ENCODE data around the gene NIPSNAP3A. TPM values are rescaled to one million over a fixed set of nuclear protein-coding genes. Genes with fewer than 3 reads are reported as not detected.
"Not testable (repeated sequence)": the region's sequence is repeated elsewhere in the genome, so short reads cannot be mapped to it uniquely, and the experiment has no call there.

NIPSNAP3A gene
- total RNA-seq, 1 experiment from 2014 or later: 13.6 TPM

GRCh38 chr9:104765138-104765537 is 17.7 kb downstream of the NIPSNAP3A start:
- H3K4me3 ChIP-seq (ENCODE audit: low read depth, low read length, poor library complexity, severe bottlenecking): no peak overlapping the region
- H3K36me3 ChIP-seq (ENCODE audit: insufficient read depth, low read length, poor library complexity, severe bottlenecking): no peaks in the 10 kb centered on the region
- no peaks in the 10 kb centered on the region for H3K27me3 ChIP-seq (replicated peaks; ENCODE audit: insufficient read depth, low read depth, low read length, poor library complexity)
- no TSS peak for BruUV-seq (replicated peaks)
- H3K9me3 ChIP-seq (ENCODE audit: low read depth, low read length, poor library complexity, severe bottlenecking): no peaks in the 10 kb centered on the region
- ChIA-PET CTCF (no interaction called here), POLR2A (ENCODE audit: low non-redundant PET) (no interaction called here)
- no peak for TF ChIP-seq CTCF (conservative IDR thresholded peaks at IDR 0.05; ENCODE audit: low read depth, low read length)
- no peak for DNase-seq (ENCODE audit: low spot score)
- no peaks in the 10 kb centered on the region for H3K4me1 ChIP-seq (ENCODE audit: insufficient read depth, low read length, poor library complexity, severe bottlenecking)
- H3K27ac ChIP-seq (ENCODE audit: low read depth, low read length, poor library complexity, severe bottlenecking): no peak overlapping the region
- intact Hi-C loops (cut with micrococcal nuclease; ENCODE audit: unreplicated experiment): no loop called here

GRCh38 chr9:104766025-104766424 is 18.5 kb downstream of the NIPSNAP3A start:
- BruUV-seq (replicated peaks): no TSS peak
- no peak for DNase-seq (ENCODE audit: low spot score)
- no peaks in the 10 kb centered on the region for H3K36me3 ChIP-seq (ENCODE audit: insufficient read depth, low read length, poor library complexity, severe bottlenecking)
- no peaks in the 10 kb centered on the region for H3K4me1 ChIP-seq (ENCODE audit: insufficient read depth, low read length, poor library complexity, severe bottlenecking)
- no peaks in the 10 kb centered on the region for H3K27me3 ChIP-seq (replicated peaks; ENCODE audit: insufficient read depth, low read depth, low read length, poor library complexity)
- ChIA-PET POLR2A (ENCODE audit: low non-redundant PET) (no interaction called here), CTCF (no interaction called here)
- H3K9me3 ChIP-seq (ENCODE audit: low read depth, low read length, poor library complexity, severe bottlenecking): no peaks in the 10 kb centered on the region
- no peak for TF ChIP-seq EZH2 (IDR thresholded peaks at IDR 0.05; ENCODE audit: borderline replicate concordance, low read depth, low read length, poor library complexity, severe bottlenecking)
- TF ChIP-seq CTCF (conservative IDR thresholded peaks at IDR 0.05; ENCODE audit: low read depth, low read length): no peak
- no peak overlapping the region for H3K4me3 ChIP-seq (ENCODE audit: low read depth, low read length, poor library complexity, severe bottlenecking)
- H3K27ac ChIP-seq (ENCODE audit: low read depth, low read length, poor library complexity, severe bottlenecking): no peak overlapping the region
- intact Hi-C loops (cut with micrococcal nuclease; ENCODE audit: unreplicated experiment): no loop called here

- CTCF ChIA-PET: no interaction called here
- no peak for DNase-seq (ENCODE audit: low spot score)
- intact Hi-C loops (cut with micrococcal nuclease; ENCODE audit: unreplicated experiment): no loop called here
- H3K27me3 ChIP-seq (replicated peaks; ENCODE audit: insufficient read depth, low read depth, low read length, poor library complexity): no peaks in the 10 kb centered on the region
- H3K9me3 ChIP-seq (ENCODE audit: low read depth, low read length, poor library complexity, severe bottlenecking): no peaks in the 10 kb centered on the region
- TF ChIP-seq EZH2 (IDR thresholded peaks at IDR 0.05; ENCODE audit: borderline replicate concordance, low read depth, low read length, poor library complexity, severe bottlenecking): no peak
- TF ChIP-seq CTCF (conservative IDR thresholded peaks at IDR 0.05; ENCODE audit: low read depth, low read length): no peak
- H3K36me3 ChIP-seq (ENCODE audit: insufficient read depth, low read length, poor library complexity, severe bottlenecking): no peaks in the 10 kb centered on the region
- H3K27ac ChIP-seq (ENCODE audit: low read depth, low read length, poor library complexity, severe bottlenecking): no peak overlapping the region
- POLR2A ChIA-PET (ENCODE audit: low non-redundant PET): no interaction called here
- no peaks in the 10 kb centered on the region for H3K4me1 ChIP-seq (ENCODE audit: insufficient read depth, low read length, poor library complexity, severe bottlenecking)
- no TSS peak for BruUV-seq (replicated peaks)
- H3K4me3 ChIP-seq (ENCODE audit: low read depth, low read length, poor library complexity, severe bottlenecking): no peak overlapping the region
These were observed 20.0 kb downstream of the NIPSNAP3A start for GRCh38 chr9:104767507-104767906.

- H3K4me1 ChIP-seq (ENCODE audit: insufficient read depth, low read length, poor library complexity, severe bottlenecking); CTCF ChIA-PET; H3K27ac ChIP-seq (ENCODE audit: low read depth, low read length, poor library complexity, severe bottlenecking): not testable (repeated sequence)
These were observed 21.5 kb downstream of the NIPSNAP3A start for GRCh38 chr9:104769029-104769428.

More at GRCh38 chr9:104769029-104769428, 21.5 kb downstream of the NIPSNAP3A start:
- H3K4me3 ChIP-seq (ENCODE audit: low read depth, low read length, poor library complexity, severe bottlenecking); BruUV-seq (replicated peaks); DNase-seq (ENCODE audit: low spot score); H3K36me3 ChIP-seq (ENCODE audit: insufficient read depth, low read length, poor library complexity, severe bottlenecking); intact Hi-C loops (cut with micrococcal nuclease; ENCODE audit: unreplicated experiment); H3K9me3 ChIP-seq (ENCODE audit: low read depth, low read length, poor library complexity, severe bottlenecking); H3K27me3 ChIP-seq (replicated peaks; ENCODE audit: insufficient read depth, low read depth, low read length, poor library complexity); POLR2A ChIA-PET (ENCODE audit: low non-redundant PET): not testable (repeated sequence)
